Stimulated activated CD4-positive, alpha-beta T cell treated with anti-CD3 and anti-CD28 coated beads, TNF-alpha, amount 100 ng/mL, for 24 hours (primary cell): Measurements from ENCODE around the gene ADCY1.
"Not testable (repeated sequence)": the region's sequence is repeated elsewhere in the genome, so short reads cannot be mapped to it uniquely, and the experiment has no call there.

ENCODE experiments used
- DNase-seq, 3 experiments: peaks; one replicate each; pipeline ENCODE4 v3.0.0-alpha.2; 2020; ENCODE audit warnings: low read depth in 3 of 3

Gene ADCY1

DNA sequence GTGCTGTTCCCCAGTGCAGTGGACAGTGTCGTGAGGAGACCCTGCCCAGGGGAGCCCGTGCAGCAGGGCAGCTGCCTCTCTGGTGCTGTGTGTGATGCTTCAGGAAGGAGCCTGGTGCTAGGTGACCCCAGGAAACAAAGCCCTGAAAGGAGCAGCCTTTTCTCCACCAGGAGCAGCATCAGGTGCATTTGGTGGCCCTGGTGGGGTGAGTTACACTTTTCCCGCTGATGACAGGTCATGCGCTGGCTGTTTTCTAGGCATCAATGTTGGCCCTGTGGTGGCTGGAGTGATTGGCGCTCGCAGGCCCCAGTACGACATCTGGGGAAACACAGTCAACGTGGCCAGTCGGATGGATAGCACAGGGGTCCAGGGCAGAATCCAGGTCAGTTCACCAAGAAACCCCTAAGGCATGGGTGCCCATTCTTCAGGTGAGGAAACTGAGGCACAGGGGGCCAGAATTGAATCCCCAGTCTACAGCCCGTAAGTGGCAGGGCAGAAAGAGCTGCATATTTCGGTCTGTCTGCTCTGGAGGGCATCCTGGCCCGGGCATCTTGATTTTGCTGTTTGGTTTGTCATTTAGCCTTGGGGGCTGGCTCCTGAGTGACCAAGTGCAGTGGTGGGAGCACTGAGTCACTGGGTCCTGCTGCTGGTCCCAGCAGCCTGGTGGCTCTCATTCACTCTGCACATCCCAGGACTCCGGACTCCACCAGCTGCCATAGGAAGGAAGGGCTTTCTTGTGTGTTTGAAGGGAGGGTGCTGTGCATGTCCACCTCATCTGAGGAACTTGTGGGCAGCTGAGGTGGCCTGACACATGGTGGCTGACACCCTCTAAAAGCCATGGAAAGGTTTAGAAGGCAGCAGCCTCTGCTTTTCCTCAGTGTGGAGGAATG is 136.3 kb downstream of the ADCY1 start:
- DNase-seq = no peak

DNA sequence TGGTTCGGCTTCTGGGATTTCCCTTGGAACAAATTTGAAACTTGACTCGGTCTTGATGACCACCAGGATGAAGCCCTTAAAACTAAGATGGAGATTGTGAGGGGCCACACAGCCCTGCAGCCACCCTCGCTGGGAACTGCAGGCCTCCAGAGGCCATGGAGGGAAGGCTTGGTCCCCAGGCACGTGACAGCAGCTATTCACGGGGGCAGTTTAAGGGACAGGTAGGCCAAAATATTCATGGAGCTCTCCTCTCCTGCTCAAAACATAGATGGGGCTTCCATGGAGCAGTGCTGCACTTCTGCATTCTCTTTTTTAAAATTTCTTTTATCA is 137.0 kb downstream of the ADCY1 start:
- DNase-seq = no peak

DNA sequence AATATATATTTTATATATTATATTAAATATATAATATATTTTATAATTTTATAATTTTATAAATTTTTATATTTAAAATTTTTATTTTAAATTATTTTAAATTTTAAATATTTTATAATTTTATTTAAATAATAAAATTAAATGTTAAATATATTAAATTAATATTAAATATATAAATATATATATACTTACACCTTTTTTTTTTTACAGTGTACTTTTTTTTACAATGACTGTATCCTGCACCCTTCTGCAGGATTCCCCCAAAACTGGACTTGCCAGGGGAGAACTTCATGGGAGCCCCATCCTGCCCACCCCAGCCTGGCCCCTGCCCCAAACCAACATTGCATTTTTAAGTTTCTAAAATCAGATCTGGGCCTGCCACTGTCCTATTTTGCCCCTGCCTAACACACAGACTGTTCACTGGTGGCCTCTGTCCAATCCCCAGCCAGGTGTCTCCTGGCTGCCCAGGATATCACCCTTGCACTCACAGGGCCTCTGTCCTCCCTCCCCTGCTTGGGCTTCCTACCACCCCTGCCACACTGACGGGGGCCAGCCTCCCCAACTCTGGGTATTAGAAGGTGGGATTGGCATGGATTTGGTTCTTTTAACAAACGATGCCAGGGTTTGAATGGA is 138.0 kb downstream of the ADCY1 start:
- DNase-seq = no peak

DNA sequence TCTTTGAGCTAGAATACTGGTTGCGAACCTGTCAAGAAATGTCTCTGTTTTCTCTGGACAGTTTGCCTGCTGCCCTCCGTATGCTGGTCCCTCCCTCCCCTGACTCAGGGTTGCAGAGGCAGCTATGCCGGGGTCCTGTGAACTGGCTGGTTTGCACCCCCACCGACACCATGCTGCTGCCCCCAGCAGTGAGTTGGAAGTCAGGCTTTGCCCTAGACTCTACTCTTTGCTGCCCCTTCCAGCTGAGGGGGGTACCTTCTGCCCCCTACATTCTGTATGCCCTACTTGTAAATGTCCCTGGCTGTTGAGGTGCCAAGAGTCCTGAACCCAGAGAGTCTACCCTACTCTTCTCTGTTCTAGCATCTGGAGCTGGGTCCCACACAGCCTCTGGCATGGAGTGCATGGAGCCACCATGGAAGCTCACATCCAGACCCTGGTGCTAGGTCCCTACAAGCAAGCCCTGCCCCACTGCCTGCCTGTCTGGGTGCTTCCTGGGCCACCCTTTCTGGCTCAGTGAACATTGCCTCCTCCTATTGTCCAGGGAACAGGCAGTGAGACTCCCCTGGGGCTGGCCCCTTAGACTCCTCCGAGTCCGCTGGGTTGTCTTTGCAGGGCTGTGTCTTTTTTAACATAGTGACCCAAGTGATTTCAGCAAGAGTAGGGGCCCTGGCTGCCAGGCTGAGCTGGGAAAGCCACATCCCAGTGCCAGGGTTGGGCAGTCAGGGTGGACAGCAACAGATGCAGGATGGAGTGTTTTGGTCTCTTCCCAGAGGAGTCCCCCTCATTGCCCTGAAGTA is 138.9 kb downstream of the ADCY1 start:
- no peak for DNase-seq

DNA sequence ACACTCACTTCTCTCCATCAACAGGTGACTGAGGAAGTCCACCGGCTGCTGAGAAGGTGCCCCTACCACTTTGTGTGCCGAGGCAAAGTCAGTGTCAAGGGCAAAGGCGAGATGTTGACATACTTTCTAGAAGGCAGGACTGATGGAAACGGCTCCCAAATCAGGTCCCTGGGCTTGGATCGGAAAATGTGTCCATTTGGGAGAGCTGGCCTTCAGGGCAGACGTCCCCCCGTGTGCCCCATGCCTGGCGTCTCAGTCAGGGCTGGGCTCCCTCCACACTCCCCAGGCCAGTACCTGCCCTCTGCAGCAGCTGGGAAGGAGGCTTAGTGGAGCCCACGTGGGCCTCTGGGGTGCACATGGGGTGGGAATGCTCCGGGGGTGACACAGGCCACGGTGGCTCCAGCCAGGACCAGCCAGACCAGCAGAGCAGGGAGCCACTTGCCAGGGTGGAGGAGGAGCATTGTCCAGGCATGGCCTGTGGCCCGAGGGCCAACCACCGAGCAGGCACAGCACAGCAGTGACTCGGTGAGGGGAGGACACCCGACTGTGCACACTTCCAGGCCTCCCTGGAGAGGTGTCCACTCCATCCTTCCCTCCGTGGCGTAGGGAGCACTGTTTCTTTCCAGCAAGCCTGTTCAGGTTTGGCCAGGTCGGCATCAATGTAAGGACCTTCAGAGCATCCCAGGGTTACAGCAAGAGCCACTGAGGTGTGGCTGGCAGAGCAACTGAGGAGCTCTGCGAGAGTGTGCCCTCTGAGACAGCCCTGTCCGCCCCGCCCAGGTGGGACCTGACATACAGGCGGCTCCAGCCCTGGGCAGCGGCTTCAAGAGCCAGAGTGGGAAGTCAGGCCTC is 139.7 kb downstream of the ADCY1 start:
- no peak for DNase-seq

DNA sequence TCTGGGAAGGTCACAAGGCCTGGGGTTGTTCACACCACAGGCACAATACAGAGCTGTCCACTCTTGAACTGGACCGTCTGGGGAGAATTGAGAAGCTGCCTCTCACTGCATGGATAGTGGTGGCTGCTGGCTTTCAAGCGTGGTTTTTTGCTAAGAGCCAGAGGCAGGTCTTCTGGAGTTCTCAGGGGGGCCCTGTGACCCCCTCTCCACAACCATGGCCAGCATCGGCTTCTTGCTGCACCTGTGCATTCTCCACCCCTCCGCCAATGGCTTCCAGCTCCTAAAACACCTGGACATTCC is 140.3 kb downstream of the ADCY1 start:
- DNase-seq = no peak

DNA sequence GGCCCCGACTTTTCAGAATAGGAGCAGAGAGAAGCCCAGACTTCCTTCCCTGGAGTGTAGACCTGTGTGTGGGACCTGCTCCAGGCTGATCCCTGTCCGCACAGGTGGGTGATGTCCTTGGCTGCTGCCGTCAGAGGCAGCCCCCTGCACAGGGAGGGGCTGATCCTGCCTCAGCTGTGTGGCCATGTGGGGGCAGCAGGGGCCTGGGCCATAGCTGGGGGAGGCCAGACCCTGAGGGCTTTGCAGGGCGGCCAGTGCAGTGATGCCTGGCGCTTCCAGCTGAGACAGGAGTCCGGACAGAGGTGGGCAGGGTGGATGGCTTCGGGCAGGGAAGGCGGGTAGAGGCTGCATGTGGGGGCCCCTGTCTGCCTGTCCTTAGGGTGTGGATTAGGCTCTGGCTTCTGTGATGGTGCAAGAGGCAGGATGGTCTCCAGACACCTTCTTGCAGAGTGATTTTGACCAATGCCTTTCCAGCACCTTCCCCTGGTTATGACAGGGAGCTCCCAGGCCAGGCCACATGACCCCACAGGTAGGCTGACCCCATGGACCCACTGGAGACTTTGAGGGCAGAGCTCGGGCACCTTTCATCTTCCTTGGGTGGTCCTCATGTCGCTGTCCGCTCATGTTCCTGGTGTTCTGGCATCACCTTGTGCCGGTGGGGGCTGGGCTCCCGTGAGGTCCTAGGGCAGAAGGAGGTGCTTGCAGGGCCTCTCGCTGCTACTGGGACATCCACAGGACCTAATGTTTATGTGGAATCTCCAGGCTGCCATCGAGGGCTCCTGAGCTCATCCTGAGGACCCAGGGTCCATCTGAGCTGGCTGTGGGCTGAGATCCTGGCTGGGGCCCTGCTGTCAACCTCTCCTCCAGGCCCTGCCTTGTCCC is 141.5 kb downstream of the ADCY1 start:
- DNase-seq = no peak

DNA sequence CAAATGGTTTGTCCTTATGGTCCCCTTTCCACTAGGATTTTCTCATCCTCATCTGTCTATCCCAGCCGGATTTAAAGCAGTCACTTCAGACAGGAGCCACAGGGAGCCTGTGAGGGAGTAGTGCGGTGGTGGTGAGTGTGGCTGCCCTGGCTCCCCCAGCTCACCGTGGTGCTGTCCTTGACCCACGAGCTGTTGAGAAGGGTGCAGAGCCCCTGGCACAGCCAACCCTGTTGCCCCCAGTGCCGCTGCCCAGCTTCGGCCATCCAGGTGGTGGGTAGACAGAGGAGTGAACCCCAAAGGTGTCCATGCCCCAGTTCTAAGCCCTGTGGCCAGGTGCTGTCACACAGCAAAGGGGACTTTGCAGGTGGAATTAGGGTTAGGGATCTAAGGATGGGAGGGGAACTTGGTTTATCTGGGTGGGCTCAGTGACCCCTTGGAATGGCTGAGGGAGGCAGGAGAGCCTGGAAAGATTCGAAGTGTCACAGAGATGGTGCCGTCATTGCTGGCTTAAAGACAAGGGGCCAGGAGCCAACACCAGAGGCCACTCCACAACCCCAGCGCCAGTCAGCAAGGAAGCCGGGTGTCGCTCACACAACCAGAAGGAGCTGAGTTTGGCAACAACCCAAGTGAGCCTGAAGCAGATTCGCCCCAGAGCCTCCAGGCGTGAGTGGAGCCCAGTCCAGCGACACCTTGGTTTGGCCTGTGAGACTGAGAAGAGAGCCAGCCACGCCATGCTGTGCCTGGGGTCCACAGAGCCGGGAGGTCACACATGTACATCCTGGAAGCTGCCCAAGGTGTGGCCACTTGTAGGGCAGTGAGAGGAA is 142.4 kb downstream of the ADCY1 start:
- no peak for DNase-seq

DNA sequence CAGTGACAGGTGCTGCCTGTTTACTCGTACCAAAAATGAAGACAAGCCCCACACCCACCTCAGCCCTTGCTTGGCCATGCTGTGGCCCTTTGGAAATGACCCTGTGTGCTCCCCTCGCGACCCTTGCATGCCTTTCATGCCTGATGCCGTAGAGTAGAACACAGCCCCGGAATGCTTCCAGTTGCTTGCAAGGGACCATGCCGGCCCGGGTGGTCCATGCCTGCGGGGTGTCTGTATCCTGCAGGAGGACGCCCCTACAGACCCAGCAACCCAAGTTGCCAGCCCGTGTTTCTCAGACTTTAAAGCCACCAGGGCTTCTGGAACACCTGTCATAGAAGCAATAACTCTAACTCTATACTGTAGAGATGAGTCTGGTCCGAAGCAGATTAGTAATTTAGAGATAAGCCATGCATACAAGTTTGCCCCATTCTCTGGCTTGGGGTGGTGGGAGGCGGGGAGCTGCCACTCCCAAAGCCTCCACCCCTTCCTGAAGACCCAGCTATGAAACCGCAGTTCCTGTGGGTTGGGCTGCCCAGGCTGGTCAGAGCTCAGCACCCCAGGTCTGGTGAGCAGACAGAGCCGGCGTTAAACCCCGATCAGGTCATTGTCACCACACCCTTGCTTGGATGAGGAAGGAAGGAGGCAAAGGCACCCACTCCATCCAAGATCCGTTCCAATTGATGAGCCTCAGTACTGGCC is 143.5 kb downstream of the ADCY1 start:
- no peak for DNase-seq

DNA sequence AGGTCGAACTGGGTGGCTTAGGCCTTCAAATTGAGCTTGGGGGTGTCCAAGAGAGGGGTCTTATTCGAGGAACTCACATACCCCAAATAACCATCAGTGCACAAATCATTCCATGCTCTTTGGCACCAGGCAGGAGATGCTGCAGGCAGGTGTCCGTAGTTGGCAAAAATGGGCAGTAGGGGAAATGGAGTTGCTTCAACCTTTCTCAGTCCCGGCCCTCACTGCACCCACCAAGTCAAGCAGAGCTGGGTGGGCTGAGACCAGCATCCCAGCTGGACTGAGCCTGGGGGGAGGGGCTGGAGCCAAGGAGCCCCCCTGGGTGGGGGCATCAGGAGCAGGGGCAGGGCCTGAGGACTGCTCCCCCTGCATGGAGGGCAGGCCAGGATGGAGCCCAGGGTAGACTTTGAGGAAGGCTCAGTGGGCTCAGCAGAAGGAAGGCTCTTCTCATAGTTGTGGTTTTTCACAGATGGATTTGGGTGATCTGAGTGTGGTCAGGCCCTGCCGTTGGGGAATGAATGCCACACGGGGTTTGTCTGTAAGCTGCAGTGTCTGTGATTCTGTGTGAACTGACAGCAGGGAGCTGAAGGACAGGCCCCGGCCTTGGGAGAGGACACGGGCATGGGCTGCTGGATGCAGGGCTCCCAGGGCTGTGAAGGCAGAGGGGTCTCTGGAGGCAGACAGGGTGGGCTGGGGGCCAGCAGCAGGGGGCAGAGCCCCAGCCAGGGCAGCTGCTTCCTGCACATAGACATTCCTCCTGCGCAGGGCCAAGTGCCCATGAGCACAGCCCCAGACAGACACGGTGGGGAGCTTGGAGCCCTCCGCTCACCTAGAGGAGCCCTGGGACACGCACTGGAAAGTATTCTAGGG is 144.5 kb downstream of the ADCY1 start:
- no peak for DNase-seq

DNA sequence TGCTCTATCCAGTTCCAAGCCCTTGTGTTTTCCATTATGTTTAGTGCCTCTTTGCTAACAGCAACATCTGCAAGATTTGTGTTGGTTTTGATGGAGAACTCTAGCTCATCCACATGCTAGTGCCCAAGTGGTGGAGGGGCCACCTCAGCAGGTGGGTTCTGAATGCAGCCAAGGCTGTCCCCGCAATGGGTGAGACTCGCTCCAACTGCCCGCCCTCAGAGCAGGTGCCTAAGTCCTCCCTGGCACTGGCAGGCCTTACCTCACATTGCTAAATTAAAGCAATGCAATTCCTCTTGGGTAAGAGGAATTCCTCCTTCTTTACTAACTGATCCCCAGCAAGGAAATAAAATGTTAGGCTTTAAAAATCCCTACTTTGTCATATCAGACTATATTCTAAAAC is 146.8 kb downstream of the ADCY1 start:
- DNase-seq = no peak

DNA sequence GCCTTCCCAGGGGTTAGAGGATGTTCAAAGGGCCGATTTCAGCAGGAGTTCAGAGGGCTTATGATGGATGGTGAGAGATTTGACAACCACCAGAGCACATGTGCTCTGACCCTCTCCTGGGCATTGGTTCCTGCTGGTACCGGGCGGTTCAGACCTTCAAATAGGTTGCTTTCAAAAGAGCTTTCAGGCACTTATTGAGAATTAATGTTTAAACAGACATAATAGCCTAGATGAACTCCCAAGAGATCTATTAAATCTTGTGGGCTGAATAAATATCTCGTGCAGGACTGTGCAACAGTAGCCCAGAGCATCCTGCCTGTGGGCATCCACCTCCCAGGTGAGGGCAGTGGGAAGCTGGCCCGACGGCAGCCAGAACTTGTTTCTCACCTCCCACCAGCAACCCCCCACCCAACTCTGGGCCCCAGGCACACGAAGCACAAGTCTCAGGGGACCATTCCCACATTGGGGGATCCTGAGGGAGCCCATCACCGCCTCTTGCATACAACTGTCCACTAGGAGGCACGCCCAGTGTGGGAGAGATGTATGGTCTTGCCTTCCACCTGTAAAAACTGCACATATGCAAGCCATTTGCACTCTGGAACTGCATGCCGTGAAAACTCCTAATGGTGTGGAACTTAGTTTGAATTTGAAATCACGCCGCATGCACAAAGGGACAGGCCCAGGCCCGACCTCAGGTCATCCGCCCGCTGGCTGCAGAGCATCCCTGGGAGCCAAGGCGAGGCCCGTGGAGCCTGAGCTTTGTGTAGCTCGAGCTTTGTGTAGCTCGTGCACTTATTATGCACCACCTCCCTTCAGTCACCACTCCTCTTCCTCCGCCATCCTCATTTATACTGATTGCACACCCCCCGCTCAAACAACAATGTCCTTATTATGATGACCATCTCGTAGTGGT is 147.8 kb downstream of the ADCY1 start:
- DNase-seq = no peak

DNA sequence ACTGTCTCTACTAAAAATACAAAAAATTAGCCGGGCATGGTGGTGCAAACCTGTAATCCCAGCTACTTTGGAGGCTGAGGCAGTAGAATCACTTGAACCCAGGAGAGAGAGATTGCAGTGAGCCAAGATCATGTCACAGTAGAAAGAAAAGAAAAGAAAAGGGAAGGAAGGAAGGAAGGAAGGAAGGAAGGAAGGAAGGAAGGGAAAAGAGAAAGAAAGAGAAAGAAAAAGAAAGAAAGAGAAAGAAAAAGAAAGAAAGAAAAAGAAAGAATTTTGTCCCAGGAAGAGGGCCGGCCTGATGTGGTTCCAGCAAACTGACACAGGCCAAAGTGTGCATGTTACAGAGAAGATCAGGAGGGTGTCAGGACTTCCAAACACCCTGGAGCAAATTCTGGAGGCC is 151.1 kb downstream of the ADCY1 start:
- not testable (repeated sequence) for DNase-seq

DNA sequence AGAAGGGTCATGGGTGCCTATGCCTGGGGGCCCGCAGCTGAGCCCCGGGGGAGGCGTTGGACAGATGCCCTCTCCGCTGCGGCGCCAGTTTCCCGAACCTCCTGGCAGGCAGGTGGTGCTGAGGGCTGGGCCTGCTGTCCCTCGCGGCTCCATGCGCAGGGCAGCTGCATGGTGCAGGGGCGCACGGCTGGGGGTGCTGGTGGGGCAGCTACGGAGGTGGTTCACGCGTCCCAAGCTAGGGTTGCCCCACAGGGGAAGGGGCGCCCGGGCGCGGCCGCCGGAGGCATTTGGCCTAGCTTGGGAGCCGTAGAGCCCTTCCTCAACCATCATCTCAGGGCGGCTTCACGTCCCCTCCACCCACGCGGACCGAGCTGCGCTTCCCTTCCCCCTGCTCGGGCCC is 152.7 kb downstream of the ADCY1 start:
- no peak for DNase-seq

DNA sequence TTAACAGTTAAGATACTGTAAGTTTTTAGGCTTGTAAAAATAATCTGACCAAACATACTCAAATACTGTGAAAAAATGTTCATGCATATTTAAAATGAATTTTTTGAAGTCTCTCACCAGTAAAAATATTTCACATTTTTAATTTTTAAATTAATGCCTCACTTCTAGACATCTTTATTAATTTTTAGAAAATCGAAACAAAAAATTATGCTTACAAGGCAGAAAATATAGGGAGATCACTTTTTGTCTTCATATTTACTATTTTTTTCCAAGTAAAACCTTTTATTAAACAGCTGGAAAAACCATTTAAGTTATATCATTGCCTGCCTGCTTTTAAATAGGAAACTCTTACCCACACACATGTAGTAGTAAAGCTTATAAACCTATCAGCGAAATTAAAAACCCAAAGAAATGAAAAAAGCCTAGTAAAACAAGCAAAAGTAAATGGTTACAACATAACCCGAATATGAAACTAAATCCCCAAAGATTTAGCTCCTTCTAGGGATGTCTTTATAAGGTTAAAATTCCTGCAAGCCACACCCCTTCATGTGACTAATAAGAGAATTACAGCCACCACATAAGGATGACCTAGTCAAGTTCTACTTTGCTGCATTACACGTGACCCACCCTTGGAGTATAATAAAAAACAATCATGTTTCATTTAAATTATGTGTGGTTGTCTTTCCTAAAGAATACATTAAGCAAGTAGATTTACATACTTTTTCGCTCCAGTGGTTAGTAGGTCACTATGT is 157.7 kb downstream of the ADCY1 start:
- not testable (repeated sequence) for DNase-seq

DNA sequence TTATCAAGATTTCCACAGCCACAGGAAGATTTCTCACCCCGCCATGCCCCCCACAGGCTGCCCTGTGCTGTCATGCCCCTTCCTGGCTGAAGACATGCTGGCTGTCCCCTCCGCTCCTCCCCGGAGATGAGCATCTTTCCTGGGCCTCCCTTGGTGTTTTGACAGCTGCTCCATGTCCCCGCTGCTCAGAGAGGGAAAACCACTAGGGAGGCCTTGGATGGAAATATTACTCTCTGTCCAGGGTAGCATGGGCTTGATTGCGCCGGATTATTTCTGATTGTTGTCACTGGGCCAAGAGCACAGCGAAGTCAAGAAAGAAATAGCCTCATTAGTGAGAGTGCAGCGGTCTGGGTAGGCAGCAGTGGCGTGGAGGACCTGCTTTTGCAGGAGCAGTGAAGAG is 164.8 kb downstream of the ADCY1 start:
- DNase-seq = not testable (repeated sequence)

DNA sequence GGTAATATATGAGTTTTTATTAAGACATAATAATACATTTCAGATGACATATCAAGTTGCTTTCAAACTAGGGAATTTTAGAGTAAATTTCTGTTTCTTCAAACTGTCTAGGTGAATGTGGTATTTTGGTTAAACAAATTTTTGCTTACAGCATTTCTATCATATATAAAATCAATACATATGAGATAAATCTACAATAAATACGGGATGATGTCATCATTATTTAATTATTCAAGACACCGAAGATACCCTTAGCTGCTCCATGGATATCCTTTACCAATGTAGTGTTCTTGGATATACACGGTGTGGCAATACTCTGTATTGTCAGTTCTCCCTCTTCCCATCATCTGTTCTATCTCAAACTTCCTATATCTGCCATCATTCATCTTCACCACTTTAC is 166.4 kb downstream of the ADCY1 start:
- not testable (repeated sequence) for DNase-seq
